ENCODE results near the gene EYS.

Gene EYS

DNA sequence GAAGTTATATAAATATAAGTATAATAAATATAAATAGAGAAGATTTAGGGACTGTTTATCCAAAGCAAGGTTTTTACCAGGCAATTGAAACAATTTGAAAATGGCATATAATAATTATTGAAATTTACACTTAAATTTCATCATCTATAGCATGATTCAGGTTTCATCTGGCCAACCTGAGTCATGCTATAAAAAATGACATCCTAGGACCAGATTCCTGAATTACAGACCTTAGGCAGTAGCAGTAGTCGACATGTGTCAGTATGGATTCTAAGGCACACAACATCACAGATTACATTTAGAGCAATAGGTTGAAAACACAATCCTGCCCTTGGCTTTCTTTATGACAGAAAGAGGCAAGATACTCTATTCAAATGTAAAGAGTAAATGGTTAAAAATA, 1479.2 kb downstream of the EYS start:
- H3K79me2 ChIP-seq (ENCODE audit: control insufficient read depth, low read length), result no peaks in the 10 kb centered on the region
- H4K20me1 ChIP-seq (ENCODE audit: control insufficient read depth, insufficient read depth, low read depth, low read length), result no peaks in the 10 kb centered on the region
- no peaks in the 10 kb centered on the region for H3K4me1 ChIP-seq (ENCODE audit: control insufficient read depth, low read length)
- H3F3A ChIP-seq (ENCODE audit: control insufficient read depth, insufficient read depth), result no peaks in the 10 kb centered on the region
- H3K27ac ChIP-seq (ENCODE audit: low read depth, low read length), result no peak overlapping the region
- no peaks in the 10 kb centered on the region for H3K36me3 ChIP-seq (ENCODE audit: control insufficient read depth, low read length)
- no peak overlapping the region for H3K4me2 ChIP-seq (ENCODE audit: low read length)
- no peaks in the 10 kb centered on the region for H3K9me3 ChIP-seq (ENCODE audit: control insufficient read depth, insufficient read depth, low read length)
- H3K4me3 ChIP-seq (ENCODE audit: low read length), result no peak overlapping the region
- no peaks in the 10 kb centered on the region for H3K27me3 ChIP-seq (ENCODE audit: control insufficient read depth, low read length)
- no peaks in the 10 kb centered on the region for H3K9me2 ChIP-seq (replicated peaks; ENCODE audit: control insufficient read depth, low read length)
- TF ChIP-seq EZH2phosphoT487 (IDR thresholded peaks at IDR 0.05; ENCODE audit: borderline replicate concordance, low read length), result no peak
- TF ChIP-seq, protein P1, sequence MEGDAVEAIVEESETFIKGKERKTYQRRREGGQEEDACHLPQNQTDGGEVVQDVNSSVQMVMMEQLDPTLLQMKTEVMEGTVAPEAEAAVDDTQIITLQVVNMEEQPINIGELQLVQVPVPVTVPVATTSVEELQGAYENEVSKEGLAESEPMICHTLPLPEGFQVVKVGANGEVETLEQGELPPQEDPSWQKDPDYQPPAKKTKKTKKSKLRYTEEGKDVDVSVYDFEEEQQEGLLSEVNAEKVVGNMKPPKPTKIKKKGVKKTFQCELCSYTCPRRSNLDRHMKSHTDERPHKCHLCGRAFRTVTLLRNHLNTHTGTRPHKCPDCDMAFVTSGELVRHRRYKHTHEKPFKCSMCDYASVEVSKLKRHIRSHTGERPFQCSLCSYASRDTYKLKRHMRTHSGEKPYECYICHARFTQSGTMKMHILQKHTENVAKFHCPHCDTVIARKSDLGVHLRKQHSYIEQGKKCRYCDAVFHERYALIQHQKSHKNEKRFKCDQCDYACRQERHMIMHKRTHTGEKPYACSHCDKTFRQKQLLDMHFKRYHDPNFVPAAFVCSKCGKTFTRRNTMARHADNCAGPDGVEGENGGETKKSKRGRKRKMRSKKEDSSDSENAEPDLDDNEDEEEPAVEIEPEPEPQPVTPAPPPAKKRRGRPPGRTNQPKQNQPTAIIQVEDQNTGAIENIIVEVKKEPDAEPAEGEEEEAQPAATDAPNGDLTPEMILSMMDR (IDR thresholded peaks at IDR 0.05; ENCODE audit: low read depth, low read length, poor library complexity, severe bottlenecking), result no peak

DNA sequence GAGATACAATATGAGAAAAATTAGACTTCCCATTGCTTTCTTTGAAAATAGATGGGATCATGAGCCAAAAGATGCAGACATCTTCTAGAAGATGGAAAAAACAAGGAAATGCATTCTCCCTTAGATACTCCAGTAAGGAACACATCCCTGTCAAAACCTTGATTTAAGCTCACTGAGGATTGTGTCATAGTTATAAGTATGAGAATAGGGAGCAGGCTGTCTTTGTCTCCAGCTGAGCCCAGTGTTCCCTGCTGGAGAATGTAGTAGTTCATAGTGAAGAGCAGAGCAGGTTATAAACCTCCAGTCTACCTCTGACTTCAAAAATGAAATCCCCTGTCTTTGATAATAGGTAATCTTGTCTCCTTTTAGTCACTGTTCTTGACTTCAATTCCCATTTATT, 1481.5 kb downstream of the EYS start:
- Histone ChIP-seq H3K4me1 (ENCODE audit: control insufficient read depth, low read length) (no peaks in the 10 kb centered on the region), H3K4me3 (ENCODE audit: low read length) (no peak overlapping the region), H3K27me3 (ENCODE audit: control insufficient read depth, low read length) (no peaks in the 10 kb centered on the region), H3F3A (ENCODE audit: control insufficient read depth, insufficient read depth) (no peaks in the 10 kb centered on the region), H4K20me1 (ENCODE audit: control insufficient read depth, insufficient read depth, low read depth, low read length) (no peaks in the 10 kb centered on the region), H3K36me3 (ENCODE audit: control insufficient read depth, low read length) (no peaks in the 10 kb centered on the region), H3K4me2 (ENCODE audit: low read length) (no peak overlapping the region), H3K27ac (ENCODE audit: low read depth, low read length) (no peak overlapping the region), H3K79me2 (ENCODE audit: control insufficient read depth, low read length) (no peaks in the 10 kb centered on the region), H3K9me2 (replicated peaks; ENCODE audit: control insufficient read depth, low read length) (no peaks in the 10 kb centered on the region), H3K9me3 (ENCODE audit: control insufficient read depth, insufficient read depth, low read length) (no peaks in the 10 kb centered on the region)
- TF ChIP-seq EZH2phosphoT487 (IDR thresholded peaks at IDR 0.05; ENCODE audit: borderline replicate concordance, low read length), result no peak
- TF ChIP-seq, protein P1 (IDR thresholded peaks at IDR 0.05; ENCODE audit: low read depth, low read length, poor library complexity, severe bottlenecking), result no peak

DNA sequence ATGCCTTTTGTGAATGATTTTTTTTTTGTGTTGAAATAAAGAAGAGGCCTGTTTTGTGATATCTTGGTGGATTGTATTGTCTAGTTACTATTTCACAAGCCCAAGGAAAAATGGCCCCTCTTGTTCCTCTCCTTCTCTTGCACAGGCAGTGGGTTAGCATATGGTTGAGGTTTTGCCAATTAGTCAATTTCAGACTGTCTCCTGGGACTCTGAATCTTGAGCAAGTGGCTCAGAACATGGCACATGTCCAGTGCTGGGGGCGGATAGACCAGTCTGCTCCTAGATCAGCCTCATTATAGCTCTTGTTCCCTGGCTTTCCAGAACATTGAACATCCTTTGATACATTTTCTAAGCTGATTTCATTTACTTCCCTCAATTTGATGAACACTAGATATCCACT, 1482.2 kb downstream of the EYS start:
- H3K79me2 ChIP-seq (ENCODE audit: control insufficient read depth, low read length), result no peaks in the 10 kb centered on the region
- no peaks in the 10 kb centered on the region for H3K27me3 ChIP-seq (ENCODE audit: control insufficient read depth, low read length)

More for the DNA sequence above, 1482.2 kb downstream of the EYS start:
- Histone ChIP-seq H3K9me3 (ENCODE audit: control insufficient read depth, insufficient read depth, low read length) (no peaks in the 10 kb centered on the region), H3K4me1 (ENCODE audit: control insufficient read depth, low read length) (no peaks in the 10 kb centered on the region), H3K27ac (ENCODE audit: low read depth, low read length) (no peak overlapping the region), H3K4me2 (ENCODE audit: low read length) (no peak overlapping the region), H3K4me3 (ENCODE audit: low read length) (no peak overlapping the region), H4K20me1 (ENCODE audit: control insufficient read depth, insufficient read depth, low read depth, low read length) (no peaks in the 10 kb centered on the region), H3K9me2 (replicated peaks; ENCODE audit: control insufficient read depth, low read length) (no peaks in the 10 kb centered on the region), H3F3A (ENCODE audit: control insufficient read depth, insufficient read depth) (no peaks in the 10 kb centered on the region), H3K36me3 (ENCODE audit: control insufficient read depth, low read length) (no peaks in the 10 kb centered on the region)
- TF ChIP-seq EZH2phosphoT487 (IDR thresholded peaks at IDR 0.05; ENCODE audit: borderline replicate concordance, low read length), result no peak
- TF ChIP-seq, protein P1 (IDR thresholded peaks at IDR 0.05; ENCODE audit: low read depth, low read length, poor library complexity, severe bottlenecking), result no peak
